ENCODE measurements around the gene KIF17.
"Not testable (repeated sequence)": the region's sequence is repeated elsewhere in the genome, so short reads cannot be mapped to it uniquely, and the experiment has no call there.

Gene KIF17

DNA sequence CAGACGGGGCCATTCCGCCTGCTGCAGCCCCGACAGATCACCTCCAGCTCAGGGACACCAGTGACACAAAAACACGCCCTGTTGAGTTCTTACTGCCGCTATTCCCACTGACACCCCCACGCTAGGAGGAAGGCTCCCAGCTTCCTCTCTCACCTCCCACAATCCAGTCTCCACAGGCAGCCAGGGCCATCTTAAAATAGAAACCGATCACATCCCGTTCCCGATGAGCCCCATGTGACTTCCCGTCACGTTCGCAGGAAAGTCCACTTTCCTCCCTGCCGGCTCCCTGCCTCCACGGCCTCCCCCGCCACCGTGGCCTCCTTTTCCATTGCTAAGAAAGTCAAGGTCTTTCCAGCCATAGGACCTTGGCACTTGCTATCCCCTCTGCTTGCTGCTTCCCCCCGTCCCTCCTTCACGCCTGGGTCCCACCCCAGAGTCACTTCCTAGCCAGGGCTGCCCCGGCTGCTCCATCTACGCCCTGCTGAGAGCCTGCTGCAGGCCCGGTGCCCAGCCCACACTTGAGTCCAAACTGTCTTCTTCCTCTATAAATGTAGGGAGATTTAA is 32.6 kb downstream of the KIF17 start:
- DNase-seq, result no peak

DNA sequence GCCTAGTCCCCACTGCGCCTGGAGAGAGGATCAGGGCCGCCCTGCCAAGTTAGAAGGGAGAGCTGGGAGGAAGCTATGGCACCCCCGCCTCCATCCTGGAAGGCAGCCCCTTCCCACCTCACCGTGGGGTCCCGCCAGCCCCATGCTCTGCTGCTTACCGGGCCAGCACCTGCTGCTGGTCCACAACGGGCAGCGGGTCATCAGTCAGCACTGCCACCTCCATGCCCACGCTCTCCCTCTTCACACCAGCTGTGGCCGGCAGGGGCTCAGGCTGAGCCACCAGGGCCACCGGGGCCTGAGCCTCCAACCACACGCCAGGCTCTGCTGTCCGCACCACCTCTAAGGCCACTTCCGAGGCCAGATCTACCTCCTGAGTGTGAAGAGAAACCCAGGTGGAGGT is 33.2 kb downstream of the KIF17 start:
- DNase-seq, result no peak

DNA sequence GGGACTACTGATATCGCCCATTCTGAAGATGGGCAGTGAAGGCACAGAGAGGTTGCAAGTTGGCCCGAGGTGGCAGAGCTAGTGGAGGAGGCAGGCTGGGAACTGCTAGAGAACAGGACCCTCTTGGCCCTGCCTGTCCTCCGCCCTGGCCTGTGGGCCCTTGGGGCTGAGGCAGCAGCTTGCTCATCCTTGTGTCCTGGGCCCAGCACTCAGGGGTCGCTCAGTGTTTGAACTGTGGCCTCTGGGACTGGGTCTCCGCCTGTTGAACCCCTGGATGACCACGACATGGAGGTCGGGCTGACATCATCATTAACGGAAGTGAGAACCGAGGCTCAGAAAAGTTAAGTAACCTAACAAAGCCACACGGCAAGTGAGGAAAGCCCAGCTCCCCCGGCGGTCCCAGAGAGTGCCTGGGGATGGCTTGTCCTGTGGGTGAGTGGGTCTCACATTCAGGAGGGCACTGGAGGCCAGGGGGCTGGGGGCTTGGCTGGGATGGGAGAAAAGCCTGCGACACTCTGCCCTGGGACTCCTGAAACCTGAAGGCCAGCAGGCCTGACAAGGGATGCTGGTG is 33.7 kb downstream of the KIF17 start:
- DNase-seq, result no peak

DNA sequence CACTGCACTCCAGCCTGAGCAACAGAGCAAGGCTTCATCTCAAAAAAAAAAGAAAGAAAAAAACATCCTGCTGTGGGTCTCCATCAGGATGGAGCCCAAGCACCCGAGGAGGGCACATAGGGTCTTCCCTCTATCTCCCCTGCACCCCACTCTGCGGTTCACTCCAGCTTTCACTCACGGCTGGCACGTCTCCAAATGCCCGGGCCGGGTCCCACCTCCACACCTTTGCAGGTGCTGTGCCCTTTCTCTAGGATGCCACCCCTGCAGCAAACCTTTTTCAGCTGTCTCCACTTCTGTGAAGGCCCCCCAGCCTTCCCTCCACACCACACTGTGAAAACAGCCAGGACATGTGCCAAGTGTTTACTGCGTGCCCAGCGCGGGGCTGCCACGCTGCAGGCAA is 34.2 kb downstream of the KIF17 start:
- DNase-seq, result no peak

DNA sequence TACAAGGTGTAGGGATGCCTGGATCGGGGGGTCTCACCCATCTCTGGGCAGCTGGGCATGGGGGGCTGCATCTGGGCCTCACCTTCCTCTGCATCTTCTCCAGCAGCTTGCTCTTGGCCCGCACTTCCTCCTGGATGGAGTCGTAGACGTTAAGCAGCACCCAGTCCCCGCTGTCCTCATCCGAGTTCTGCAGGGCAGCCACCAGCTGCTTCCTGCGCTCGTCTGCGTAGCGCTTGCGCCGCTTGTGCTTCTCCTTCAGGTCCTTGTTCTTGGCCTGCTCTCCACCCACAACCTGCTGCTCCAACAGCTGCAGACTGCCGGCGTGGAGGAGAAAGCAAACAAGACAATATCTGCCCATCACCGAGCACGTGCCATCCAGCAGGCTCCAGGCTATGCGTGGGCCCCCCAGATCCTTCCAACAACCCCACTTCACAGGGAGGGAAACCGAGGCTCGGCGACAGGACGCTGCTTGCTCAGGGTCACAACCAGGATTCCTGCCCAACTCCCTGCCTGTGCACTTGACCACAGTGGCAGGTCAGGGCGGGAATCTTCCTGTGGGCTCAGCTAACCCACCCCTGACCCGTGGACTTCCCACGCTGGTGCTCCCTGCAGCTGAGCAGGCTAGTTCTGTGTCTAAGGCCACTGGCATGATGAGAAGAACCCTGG is 35.1 kb downstream of the KIF17 start:
- peak; percentile 90 for DNase-seq

DNA sequence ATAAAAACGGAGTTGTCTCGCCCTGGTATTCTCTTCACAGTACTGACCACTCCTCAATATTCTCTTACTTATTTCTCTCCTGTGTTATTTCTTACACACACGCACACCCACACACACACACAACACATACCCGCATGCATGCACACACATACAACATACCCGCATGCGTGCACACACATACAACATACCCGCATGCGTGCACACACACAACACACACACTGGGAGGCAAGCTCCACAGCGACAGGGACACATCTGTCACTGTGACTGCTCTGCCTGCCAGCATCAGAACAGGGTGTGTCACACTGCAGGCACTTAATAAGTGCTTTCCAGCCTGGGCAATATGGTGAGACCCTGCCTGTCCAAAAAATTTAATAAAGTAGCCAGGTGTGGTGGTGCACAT is 35.8 kb downstream of the KIF17 start:
- peak; percentile 36 for DNase-seq

DNA sequence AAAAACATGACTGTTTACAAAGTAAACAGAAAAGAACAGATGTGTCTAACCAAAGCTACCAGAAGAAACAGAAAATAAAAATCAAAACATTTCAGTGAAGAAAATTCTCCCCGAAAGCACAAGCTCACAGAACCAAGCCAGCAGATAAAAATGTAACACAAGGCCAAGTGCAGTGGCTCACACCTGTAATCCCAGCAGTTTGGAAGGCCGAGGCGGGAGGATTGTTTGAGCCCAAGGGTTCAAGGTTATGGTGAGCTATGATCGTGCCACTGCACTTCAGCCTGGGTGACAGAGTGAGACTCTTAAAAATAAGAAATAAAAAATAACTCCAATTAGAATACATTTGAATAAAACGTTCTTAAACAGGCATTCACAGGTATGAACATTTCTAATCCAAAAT is 37.5 kb downstream of the KIF17 start:
- DNase-seq, result no peak

DNA sequence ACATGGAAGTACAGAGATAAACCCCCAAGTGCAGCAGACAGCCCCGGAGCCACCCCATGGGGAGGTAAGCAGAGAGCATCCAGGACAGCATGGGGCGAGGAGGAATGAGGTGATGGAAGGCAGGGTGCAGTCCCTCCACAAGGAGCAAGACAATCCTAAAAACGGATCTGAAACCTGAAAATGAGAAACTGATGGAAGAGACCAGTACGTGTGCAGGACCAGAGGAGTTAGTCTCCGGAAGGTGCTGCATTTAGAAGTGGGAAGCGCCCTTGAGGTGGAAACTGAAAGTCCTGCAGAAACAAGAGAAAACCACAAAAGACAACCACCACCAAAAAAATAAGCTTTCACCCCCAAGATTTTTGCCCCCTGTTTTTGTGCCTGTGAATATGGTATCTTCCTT is 39.2 kb downstream of the KIF17 start:
- DNase-seq, result no peak

DNA sequence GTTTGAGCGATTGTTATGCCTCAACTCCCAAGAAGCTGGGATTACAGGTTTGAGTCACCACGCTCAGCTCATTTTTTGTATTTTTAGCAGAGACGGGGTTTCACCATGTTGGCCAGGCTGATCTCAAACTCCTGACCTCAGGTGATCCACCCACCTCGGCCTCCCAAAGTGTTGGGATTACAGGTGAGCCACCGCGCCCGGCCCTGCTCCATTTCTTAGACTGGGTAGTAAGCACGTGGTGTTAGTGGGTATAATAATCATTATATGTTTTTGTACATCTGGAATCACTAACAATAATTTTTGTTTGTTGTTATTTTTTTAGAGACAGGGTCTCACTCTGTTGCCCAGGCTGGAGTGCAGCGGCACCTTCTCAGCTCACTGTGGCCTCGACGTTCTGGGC is 44.2 kb downstream of the KIF17 start:
- not testable (repeated sequence) for DNase-seq

DNA sequence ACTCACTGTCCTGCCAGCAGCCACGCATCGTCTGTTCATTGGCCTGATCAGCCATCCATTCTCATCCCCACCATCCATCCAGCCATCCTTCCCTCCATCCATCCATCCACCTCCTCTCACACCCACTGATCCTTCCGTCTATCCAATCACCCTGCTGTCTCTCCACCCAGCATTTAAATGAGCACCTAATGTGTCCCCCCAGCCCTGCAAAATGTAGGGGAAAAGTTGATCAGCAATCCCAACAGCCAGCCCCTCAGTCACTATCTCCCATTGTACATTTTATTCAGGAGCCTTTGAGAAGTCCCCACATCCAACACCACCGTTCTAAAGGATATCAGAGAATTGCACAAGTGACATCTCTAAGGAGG is 45.6 kb downstream of the KIF17 start:
- no peak for DNase-seq

DNA sequence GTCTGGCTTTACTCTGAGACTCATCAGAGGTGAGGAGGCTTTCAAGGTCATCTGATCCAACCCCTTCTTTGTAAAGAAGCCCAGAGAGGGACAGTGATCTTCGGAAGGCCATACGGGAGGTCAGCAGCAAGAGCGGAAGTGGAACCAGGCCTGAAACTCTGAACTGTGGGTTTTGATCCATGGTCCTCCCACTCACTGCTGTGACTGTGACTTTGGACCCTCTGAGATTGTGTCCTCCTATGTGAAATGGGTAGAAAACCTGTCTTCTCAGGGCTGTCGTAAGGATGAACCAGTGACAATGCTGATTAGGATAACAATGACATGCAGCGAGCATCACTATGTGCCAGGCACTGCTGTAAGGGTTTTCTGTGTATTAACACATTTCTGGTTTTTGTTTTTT is 46.9 kb downstream of the KIF17 start:
- no peak for DNase-seq

DNA sequence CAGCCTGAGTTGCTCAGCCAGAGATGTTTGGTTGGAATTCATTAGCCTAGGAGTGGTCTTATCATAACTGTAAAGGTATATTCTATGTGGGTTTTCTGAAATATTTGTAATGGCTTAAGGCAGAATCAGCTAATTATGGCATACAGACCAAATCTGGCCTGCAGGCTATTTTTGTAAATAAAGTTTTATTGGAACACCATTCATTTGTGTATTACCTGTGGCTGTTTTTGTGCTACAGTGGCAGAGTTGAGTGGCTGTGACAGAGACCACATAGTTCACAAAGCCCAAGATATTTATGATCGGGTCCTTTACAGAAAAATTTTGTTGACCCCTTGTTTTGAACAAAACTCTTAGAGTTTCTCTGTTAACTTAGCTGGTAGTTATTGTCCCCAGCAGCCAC is 49.2 kb downstream of the KIF17 start:
- no peak for DNase-seq

DNA sequence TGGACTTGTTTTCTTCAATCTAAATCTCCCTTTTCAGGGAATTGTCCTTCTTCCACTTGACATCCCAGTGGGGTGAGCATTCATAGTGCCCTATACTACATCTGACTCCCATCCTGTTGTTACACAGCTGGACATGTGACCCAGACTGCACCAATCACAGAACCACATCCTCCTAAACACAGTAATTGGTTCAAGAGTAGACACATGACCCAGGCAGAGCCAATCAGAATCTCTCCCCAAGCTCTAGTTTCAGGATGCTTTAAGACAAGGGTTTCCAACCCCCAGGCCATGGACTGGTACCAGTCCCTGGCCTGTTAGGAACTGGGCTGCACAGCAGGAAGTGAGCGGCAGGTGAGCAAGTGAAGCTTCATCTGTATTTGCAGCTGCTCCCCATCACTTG is 51.0 kb downstream of the KIF17 start:
- peak; percentile 57 for DNase-seq

DNA sequence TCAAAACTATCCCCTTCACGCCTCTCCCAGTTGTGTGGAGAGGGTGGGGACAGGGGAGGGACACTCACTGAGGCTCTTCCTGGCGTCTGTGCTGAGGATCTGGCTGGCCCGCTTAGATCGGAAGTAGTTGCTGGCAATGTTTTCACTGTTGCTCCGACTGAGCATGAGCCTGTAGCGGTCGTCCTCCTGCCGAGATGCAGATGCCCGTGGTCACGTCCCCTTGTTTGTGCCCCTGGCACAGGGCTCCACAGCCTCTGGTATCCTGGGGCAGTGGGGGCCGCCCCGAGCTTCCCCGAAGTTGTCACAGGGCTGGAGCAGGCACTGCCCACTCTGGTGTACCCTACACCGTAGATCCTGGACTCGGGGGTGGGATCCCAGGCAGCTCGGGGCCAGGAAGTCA is 51.7 kb downstream of the KIF17 start:
- DNase-seq, result no peak

DNA sequence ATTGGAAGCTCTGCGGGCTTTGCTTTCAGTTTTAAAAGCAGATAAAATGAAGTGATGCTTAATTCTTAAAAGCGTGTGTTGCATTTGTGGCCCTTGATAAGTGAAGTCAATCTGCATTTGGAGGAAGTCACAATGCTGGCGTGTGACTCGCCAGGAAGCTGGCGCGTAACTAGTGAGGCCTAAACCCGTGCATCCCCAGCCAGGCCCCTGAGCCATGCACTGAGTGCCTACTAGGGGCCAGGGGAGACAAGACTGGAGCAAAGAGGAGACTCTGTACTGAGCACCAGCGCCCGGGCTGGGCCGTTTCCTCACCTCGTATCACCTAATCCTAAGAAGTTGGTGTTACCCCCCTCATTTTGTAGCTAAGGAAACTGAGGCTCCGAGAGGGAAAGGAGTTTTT is 52.1 kb downstream of the KIF17 start:
- DNase-seq, result no peak

DNA sequence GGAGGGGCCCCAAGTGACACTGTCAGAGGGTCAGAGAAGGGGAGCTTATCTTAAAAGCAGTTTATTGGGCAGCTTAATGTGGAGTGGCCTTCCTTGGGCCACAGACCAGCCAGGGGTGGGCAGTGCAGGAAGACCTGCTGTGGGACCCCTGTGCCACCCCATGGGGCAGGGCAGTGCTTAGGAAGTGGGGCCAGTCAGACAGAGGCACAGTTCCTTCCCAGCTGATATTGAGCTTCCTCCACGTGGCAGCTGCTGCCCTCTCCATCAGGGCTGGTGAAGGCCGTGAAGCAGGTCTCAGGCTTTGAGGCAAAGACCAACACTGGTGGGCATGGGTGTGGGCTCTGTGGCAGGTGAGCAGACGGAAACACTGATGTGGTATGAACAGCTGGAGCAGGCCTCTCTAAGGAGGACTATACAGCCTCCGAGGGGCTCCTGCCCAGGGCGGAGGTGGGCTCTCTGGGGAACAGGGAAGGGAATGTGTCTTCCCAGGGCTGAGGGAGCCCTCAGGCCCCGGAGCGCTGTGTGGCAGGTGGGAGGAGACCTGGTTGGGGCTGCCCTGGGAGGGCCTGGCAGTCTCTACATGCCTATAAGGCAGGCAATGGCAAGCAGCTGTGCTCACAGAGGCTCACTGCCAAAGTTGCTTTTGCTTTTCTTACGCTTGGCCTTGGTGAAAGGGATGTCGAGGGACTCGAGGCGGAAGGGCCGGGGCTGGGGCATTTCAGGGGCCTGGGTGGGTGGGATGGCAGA is 53.7 kb downstream of the KIF17 start:
- DNase-seq, result no peak

DNA sequence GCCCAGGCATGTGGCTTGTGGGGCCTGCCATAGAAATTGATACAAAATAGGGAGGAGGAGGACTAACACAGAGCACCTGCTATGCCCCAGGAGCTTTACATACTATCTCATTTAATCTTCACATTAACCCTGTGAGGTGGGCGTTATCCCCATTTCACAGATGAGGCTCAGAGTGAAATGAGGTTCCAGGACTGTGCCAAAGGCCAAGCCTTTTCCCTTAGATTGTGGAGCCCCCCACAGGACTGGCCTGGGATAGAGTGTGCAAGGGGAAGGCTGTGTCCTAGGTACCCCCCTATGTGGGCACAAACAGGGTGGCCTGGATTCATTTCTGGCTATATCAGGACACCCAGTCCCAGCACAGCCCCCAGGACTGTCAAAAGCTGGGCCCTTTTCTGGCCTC is 54.4 kb downstream of the KIF17 start:
- DNase-seq, result no peak

DNA sequence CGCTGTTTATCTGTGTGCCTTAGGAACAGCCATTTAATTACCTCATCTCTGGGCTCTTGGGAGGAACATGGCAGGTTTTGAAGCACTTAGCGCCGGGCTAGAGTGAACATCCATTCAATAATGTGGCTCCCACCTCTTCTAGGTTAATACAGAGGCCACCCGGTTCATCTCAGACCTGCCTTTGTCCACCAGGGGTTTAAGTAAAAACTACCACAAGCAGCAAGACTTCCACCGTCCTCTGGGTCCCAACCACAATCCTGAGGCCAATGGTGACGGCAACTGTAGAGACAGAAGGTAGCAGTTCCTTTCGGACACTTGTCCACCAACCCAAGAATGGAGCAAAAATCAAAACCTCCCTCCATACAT is 55.7 kb downstream of the KIF17 start:
- DNase-seq, result peak; percentile 72

DNA sequence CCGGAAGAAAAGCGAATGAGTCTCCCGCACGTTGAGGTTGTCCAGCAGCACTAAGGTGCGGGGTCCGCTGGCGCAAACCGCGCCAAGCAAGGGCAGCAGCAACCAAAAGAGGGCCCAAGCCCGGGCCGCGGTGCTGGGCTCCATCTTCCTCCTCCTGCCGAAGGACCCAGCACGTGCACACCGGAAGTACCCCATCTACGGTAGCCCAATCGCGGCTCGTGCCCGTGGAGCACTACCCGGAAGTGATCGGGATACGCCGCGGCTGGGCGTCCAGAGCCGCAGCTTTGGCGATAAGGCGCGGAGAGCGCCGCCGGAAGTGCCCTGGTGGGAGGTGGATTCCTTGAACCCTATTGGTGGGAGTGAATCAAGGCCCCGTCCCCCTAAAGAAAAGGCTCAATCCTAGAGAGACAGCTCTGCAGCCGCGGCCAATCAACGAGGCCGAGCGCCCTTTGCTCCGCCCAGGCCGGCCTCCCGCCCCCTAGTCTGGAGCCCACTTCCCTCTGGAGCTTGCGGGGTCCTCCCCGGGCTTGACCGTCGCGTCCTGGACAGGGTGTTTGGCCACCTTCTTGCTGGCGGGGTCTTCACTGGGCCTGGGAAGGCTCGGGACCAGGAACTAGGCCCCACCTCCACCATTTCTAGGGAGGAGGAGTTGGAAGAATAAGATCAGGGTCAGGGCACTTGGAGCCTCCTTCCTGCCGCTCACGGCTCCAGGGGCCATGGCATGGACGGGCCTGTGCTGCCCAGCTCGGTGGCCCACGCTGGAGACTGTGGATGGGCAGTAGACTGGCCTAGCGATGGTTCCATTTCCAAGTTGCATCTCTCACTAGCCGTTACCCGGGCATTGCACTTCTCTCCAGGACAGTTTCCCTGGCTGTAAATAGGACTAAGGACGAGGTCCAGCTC is 56.3 kb downstream of the KIF17 start, which contains the start of gene DDOST:
Gene DDOST (minus strand): TSS at position 163 of the 903 bp plus-strand sequence. CDS start 19 bp downstream, at position 144.
- peak; percentile 99 for DNase-seq

DNA sequence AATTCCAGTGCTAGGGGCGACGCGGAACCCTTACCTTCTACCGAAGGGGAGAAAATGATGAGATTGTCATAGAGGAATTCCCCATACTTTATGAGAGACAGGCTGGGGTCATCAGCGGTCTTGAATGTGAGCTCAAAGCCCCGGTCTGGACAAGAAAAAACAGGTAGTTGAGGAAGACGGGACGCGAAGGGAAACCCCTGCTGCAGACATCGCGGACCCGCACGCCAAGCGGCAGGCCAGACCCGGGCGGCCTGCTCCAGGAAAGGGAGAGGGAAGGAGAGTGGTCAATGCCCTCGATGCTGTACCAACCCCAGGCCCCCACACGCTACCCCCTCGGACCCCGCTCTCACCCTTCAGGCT is 57.0 kb downstream of the KIF17 start:
- peak; percentile 60 for DNase-seq

DNA sequence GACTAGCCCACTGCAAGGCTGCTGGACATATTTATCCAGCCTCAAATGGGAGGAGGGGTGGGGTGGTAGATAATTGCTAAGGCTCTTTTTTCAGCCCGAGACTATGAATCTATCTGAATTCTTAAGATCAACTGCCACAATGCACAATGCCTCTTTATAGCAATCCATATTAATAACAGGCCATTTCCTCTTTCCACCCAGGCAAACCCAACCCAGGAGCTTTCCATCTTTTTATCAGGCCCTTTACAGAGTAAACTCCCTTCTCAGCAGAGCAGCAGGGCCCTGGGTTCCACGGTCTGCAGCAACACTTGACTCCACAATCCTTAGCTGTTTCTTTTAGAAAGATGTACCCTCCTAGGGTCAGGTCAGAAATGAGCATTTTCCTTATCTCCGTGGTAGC is 57.4 kb downstream of the KIF17 start:
- DNase-seq, result no peak

DNA sequence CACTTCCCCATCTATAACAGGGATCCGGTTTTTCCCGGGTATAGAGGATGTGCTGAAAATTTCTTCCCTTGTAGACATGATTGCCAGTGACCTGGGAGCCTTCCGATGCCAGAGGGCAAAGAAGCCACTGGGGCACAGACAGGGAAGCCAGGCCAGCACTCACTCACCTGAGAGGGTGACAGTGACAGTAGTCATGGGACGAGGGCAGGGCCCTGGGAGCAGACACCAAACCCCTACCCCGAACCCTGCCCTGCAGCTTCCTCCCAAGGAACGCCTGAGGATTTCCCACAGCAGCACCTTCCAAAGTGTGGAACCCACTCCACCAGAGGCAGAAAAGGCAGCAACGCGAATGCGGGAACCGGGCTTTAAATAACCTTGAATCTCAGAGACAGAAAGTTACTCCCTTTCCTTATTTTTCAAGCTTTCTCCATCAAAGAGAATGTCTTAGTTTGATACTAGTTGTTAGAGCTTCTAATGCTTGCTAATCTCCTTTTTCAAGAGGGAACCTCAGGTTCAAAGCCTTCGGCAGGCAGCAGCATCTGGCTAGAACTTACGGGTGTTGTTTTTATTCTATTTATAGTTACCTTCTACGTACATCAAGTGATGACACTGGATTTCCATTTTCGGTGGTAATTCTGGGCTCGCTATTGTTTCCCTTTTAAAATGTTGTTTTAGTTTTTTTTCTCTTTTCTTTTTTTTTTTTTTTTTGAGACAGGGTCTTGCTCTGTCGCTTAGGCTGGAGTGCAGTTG is 59.5 kb downstream of the KIF17 start:
- DNase-seq, result no peak
